AG10803 (cell line): ENCODE data around the gene TTC31.

ENCODE experiments used
- DNase-seq: peaks from one replicate; pipeline ENCODE4 v3.0.0; 2010; ENCODE audit warnings: low read depth
- H3K4me3 ChIP-seq: 2 replicates; pipeline ENCODE4 v1.5.1; 2011; ENCODE audit warnings: mild to moderate bottlenecking, low read length, control low read depth
- TF ChIP-seq, protein P1 (sequence below): conservative IDR thresholded peaks from 2 replicates; pipeline ENCODE4 v1.5.1; 2011; ENCODE audit warnings: mild to moderate bottlenecking, low read length, control low read depth, inconsistent platforms

The TTC31 gene

GRCh38 chr2:74448771-74449170, 34.1 kb upstream of the TTC31 start:
- H3K4me3 ChIP-seq = no peak overlapping the region
- DNase-seq = no peak
- TF ChIP-seq, protein P1, sequence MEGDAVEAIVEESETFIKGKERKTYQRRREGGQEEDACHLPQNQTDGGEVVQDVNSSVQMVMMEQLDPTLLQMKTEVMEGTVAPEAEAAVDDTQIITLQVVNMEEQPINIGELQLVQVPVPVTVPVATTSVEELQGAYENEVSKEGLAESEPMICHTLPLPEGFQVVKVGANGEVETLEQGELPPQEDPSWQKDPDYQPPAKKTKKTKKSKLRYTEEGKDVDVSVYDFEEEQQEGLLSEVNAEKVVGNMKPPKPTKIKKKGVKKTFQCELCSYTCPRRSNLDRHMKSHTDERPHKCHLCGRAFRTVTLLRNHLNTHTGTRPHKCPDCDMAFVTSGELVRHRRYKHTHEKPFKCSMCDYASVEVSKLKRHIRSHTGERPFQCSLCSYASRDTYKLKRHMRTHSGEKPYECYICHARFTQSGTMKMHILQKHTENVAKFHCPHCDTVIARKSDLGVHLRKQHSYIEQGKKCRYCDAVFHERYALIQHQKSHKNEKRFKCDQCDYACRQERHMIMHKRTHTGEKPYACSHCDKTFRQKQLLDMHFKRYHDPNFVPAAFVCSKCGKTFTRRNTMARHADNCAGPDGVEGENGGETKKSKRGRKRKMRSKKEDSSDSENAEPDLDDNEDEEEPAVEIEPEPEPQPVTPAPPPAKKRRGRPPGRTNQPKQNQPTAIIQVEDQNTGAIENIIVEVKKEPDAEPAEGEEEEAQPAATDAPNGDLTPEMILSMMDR = no peak

DNA sequence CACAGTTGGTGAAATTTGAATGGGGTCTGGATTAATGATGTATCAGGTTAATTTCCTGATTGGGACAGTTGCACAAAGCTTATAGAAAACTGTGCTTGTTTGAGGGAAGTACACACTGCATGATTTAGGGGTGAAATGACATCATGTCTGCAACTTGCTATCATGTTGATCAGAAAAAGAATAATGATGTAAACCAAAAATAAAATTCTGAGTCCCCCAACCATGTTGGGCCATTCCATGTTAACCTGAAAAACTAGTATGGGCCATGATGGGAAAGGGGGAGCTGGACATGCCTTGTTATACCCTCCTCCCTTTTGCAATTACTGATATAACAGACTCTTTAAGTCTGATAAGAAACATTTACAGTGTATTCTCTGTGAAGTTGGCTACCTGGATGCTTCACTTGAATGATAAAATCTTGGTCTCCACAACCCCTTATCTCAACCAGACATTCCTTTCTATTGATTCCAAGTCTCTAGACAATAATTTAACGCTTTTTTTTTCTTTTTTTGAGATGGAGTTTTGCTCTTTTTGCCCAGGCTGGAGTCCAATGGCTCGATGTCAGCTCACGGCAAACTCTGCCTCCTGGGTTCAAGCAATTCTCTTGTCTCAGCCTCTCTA, 32.2 kb upstream of the TTC31 start:
- TF ChIP-seq, protein P1 = no peak
- no peak for DNase-seq
- H3K4me3 ChIP-seq = no peak overlapping the region

DNA sequence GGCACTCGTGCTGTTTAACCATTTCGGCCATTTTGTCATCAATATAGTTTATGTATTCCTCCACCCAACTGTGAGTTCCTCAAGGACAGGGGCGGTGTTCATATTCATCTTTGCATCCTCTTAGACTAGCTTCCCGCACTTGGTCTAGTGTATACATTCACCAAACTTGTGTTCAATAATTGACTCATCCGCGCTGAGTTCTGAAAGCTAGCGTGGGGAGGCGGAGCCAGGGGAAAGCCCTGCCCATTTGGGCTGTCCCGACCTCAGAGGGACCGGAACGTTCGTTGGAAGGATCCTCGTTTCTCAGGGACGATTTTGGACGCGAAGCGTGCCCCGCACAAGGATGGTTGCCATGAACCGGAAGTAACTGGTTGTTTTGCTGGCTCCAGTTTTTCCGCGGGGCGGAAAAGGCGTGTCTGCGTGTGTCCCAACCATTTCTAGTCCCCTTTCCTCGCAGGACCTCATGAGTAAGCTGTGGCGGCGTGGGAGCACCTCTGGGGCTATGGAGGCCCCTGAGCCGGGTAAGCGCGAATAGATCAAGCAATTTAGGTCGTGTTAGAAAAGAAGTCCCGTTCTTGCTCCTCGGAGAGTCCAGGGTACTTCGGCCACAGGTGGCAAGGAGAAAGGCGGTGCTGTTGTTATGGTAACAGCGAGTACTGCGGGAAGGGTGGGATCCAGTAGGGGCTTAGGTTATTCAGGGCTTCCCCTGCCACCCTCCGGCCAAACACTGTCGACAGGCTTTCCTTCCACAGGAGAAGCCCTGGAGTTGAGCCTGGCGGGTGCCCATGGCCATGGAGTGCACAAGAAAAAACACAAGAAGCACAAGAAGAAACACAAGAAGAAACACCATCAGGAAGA, 28.0 kb upstream of the TTC31 start, which contains the start of gene INO80B:
INO80B (plus strand) TSS at position 434 of the 858 bp plus-strand sequence; CDS start at position 464, 30 bp downstream.
- TF ChIP-seq, protein P1 = no peak
- H3K4me3 ChIP-seq = peak within 1 kb of the TSS; percentile 92
- DNase-seq = peak; percentile 98

GRCh38 chr2:74457129-74457548, 25.7 kb upstream of the TTC31 start:
- TF ChIP-seq, protein P1 = no peak
- DNase-seq = no peak

GRCh38 chr2:74457549-74458131, 25.2 kb upstream of the TTC31 start:
- DNase-seq = no peak
- TF ChIP-seq, protein P1 = no peak
- H3K4me3 ChIP-seq = peak overlapping the region; percentile 79

More at GRCh38 chr2:74457129-74457548, 25.7 kb upstream of the TTC31 start:
- peak overlapping the region; percentile 79 for H3K4me3 ChIP-seq

DNA sequence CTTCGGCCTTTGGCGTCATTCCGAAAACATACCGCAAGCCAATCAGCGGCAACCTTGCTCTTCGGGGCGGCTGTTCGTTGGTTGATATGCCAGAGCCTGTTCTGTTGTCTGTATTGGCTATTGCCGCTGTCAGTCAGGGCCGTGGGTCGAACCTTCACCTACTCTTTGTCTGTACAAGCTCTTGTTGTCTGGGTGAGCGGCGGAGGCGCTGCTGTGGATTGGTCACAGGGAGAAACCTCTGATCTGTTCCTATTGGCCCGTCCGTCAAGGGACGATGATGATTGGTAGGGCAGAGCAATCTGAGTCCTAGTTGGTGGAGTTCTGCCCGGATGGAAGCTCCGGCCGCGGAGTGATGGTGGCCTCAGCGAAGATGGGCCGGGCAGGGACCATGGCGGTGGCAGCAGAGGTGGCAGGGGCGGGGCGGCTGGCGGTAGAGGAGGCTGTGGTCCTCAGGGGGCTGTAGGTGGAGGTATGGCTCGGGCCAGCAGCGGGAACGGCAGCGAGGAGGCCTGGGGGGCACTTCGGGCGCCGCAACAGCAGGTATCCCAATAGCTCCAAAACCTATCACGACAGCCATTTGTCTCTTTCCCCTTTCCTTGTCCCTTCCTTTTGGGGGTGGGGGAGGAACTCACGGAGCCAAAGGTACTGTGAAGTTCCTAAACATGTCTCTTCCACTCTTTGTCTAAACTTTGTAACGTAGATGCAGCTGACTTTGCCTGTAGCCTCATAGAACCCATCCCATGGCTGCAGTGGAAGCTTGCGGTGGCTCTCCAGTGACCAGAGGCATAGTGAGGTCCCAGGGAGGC, 24.5 kb upstream of the TTC31 start, which contains the start of gene WBP1:
WBP1 (plus strand) TSS at position 307 of the 806 bp plus-strand sequence; CDS start at position 472, 165 bp downstream.
- TF ChIP-seq, protein P1 = no peak
- peak within 1 kb of the TSS; percentile 96 for H3K4me3 ChIP-seq
- DNase-seq = peak; percentile 100
